AG09309 (cell line): Measurements from ENCODE around the gene SEMA4C.
A peak's percentile ranks its signal among the peaks of the same experiment; 100 is the strongest.

ENCODE experiments used
- DNase-seq: peaks from one replicate; pipeline ENCODE4 v3.0.0-alpha.2; 2010; ENCODE audit warnings: low read depth
- H3K4me3 ChIP-seq: 2 replicates; pipeline ENCODE4 v1.5.1; 2011; ENCODE audit warnings: mild to moderate bottlenecking, low read depth, low read length, moderate library complexity; ENCODE audit not compliant: control insufficient read depth
- TF ChIP-seq, protein P1 (sequence below): IDR thresholded peaks from 2 replicates; pipeline ENCODE4 v1.5.1; 2011; ENCODE audit warnings: mild to moderate bottlenecking, low read depth, low read length, inconsistent platforms; ENCODE audit not compliant: insufficient read depth, control insufficient read depth; ENCODE audit errors: missing control alignments

The SEMA4C gene

DNA sequence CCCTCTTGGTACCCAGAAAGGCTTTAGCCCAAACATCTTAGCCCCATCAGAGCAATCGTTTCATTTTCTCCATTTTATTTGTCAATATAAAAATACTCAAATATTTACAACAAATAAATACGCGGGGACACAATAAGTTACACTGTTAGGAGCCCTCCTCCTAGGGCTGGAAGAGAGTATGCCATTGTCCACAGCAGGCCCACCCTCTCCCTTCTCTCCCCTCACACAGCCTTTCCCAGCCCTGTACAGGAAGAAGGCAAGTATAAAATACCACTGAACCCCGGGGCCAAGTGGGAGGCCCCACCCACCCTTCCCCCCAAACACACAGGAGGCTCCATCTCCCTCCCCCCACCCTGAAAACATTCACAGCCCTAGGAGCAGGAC is 10.2 kb downstream of the SEMA4C start:
- no peak overlapping the region for H3K4me3 ChIP-seq
- DNase-seq = no peak
- TF ChIP-seq, protein P1, sequence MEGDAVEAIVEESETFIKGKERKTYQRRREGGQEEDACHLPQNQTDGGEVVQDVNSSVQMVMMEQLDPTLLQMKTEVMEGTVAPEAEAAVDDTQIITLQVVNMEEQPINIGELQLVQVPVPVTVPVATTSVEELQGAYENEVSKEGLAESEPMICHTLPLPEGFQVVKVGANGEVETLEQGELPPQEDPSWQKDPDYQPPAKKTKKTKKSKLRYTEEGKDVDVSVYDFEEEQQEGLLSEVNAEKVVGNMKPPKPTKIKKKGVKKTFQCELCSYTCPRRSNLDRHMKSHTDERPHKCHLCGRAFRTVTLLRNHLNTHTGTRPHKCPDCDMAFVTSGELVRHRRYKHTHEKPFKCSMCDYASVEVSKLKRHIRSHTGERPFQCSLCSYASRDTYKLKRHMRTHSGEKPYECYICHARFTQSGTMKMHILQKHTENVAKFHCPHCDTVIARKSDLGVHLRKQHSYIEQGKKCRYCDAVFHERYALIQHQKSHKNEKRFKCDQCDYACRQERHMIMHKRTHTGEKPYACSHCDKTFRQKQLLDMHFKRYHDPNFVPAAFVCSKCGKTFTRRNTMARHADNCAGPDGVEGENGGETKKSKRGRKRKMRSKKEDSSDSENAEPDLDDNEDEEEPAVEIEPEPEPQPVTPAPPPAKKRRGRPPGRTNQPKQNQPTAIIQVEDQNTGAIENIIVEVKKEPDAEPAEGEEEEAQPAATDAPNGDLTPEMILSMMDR = no peak

DNA sequence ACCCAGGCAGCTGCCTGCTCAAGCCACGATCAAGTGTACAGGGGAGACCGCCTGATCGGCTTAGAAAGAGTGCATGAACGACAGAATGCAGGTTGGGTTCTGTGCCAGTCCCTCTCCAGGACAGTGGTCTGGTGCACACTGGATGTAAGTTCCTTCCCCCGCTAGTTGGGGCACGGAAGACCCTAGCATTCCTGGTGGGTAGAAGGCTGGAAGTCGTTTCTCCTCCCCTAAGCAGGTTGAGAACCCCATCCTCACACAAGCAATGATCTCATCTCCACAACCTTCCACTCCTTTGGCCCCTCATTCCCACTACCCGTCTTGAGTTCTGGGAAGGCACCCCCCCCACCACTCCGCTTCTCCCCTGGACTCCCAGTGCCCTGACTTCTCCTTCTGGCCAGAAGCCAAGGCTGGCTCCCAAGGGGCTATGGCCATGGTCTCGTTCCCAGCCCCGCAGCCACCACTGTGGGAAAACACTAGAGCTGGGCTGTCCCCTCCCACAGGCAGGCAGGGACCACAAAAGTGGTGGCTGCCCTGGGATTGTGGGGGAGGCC is 10.7 kb downstream of the SEMA4C start:
- TF ChIP-seq, protein P1 = no peak
- H3K4me3 ChIP-seq = no peak overlapping the region
- DNase-seq = no peak

DNA sequence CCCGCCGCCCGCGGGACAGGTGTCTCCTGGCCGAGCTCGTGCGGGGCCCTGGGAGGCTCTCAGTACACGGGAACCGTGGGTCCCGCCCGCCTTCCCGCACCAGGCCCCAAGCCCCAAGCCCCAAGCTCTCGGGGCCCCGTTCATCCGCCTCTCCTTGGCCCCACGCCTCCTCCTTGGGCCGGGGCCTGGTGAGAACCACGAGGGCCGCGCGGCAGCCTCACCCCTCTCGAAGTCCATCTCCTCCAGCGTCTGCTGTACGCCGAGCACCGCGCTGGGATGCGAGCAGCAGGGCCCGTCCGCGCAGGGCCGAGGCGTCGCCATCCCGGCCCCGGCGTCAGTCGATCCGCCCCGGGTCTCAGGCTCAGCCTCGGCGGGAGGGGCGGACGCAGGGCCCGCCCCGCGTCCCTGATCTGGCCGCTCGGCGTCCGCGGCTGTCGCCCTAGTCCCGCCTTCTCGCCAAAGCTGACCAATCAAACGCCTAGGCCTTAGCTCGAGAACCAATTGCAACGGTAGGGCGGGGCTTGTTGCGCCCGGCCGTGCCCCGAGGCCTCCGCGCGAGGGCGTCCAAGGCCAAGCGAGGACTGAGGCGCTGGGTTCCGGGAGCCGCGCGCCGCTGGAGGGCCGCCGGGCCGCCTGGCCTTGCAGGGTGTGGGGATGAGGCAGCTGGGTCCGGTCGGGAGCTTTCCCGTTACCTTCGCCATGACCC is 12.1 kb downstream of the SEMA4C start, which contains the start of gene ANKRD39:
Gene ANKRD39 (minus strand): TSS at position 350 of the 706 bp plus-strand sequence. CDS start 29 bp downstream, at position 321.
- peak within 1 kb of the TSS; percentile 78 for H3K4me3 ChIP-seq
- TF ChIP-seq, protein P1 = peak; percentile 63
- DNase-seq = peak; percentile 89

- peak overlapping the region; percentile 78 for H3K4me3 ChIP-seq
- TF ChIP-seq, protein P1 = no peak
- DNase-seq = no peak
Observed at GRCh38 chr2:96856776-96857666, 12.9 kb downstream of the SEMA4C start.

GRCh38 chr2:96853321-96853720 is 16.6 kb downstream of the SEMA4C start:
- H3K4me3 ChIP-seq = no peak overlapping the region

DNA sequence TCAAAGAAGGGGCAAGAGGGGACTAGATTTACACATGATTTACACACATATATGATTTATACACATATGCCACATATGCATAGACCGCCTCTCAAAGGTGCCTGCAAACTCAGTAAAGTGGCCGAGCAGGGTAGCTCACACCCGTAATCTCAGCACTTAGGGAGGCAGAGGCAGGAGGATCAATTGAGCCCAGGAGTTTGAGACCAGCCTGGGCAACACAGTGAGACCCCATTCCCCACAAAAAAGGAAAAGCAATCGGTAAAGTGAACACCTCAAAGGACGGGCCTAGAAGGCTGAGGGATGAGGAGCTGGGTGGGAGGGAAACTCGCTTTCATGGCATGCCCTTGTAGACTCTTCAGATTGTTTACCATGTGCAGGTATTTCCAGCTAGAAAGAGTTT is 17.2 kb downstream of the SEMA4C start:
- TF ChIP-seq, protein P1 = no peak
- DNase-seq = no peak
- H3K4me3 ChIP-seq = no peak overlapping the region

More at GRCh38 chr2:96853321-96853720, 16.6 kb downstream of the SEMA4C start:
- no peak for DNase-seq
- TF ChIP-seq, protein P1 = no peak
